ENCODE data around the gene ASB5.
"Not testable (repeated sequence)": the region's sequence is repeated elsewhere in the genome, so short reads cannot be mapped to it uniquely, and the experiment has no call there.

Gene ASB5

DNA sequence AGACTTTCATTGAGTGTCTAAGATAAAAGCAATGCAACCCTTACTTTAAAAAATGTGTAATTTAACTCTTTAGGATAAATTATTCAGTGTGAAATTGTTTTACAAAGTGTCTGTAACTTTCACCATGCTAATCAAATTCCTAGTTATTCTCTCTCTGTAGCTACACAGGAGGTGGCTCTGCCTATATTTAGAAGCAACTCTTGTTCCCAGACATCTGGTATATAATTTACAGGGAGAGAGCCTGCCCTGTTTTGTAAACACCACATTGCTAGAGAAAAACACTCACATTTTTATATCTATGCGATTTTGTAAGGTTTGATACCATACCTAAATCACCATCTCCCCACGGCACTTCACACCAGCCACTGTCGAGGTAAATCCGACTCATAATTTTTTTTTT, 38.2 kb downstream of the ASB5 start:
- no peak for DNase-seq (ENCODE audit: extremely low spot score, insufficient read length, low read depth)
- FAIRE-seq: no peak

- FAIRE-seq (no peak), DNase-seq (ENCODE audit: extremely low spot score, insufficient read length, low read depth) (no peak)
These were observed 39.4 kb downstream of the ASB5 start for GRCh38 chr4:176229645-176230044.

GRCh38 chr4:176226736-176227135, 42.3 kb downstream of the ASB5 start:
- no peak for FAIRE-seq
- no peak for DNase-seq (ENCODE audit: extremely low spot score, insufficient read length, low read depth)

- no peak for FAIRE-seq
- DNase-seq (ENCODE audit: extremely low spot score, insufficient read length, low read depth): no peak
These were observed 45.5 kb downstream of the ASB5 start for GRCh38 chr4:176223561-176223960.

DNA sequence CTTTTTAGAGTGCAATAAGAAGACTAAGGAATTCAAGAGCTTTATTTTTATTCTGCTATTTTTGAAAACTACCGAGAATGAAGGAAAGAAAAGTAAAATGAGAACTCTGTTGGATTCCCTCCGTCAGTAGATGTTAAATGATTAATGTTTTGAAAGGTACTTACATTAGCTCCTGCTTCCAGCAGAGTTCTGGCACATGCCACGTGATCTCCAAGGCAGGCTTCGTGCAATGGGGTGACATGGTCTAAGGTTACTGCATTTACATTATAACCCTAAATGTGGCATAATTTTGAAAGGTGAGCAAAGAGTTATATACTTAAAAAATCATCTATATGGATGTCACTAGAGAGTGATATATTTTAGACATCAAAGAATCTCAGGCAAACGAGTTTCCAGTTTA, 46.9 kb downstream of the ASB5 start:
- DNase-seq (ENCODE audit: extremely low spot score, insufficient read length, low read depth): no peak
- FAIRE-seq: no peak

GRCh38 chr4:176217510-176217909, 51.5 kb downstream of the ASB5 start:
- no peak for FAIRE-seq
- no peak for DNase-seq (ENCODE audit: extremely low spot score, insufficient read length, low read depth)

DNA sequence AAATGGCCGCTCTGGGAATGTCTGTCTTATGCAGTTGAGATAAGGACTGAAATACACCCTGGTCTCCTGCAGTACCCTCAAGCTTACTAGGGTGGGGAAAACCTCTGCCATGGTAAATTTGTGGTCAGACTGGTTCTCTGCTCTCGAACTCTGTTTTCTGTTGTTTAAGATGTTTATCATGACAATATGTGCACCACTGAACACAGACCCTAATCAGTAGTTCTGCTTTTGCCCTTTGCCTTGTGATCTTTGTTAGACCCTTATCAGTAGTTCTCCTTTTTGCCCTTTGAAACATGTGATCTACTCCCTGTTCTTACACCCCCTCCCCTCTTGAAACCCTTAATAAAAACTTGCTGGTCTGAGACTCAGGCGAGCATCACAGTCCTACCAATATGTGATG, 56.7 kb downstream of the ASB5 start:
- not testable (repeated sequence) for FAIRE-seq; DNase-seq (ENCODE audit: extremely low spot score, insufficient read length, low read depth)

- FAIRE-seq (no peak), DNase-seq (ENCODE audit: extremely low spot score, insufficient read length, low read depth) (no peak)
These were observed 58.3 kb downstream of the ASB5 start for GRCh38 chr4:176210579-176211296.

DNA sequence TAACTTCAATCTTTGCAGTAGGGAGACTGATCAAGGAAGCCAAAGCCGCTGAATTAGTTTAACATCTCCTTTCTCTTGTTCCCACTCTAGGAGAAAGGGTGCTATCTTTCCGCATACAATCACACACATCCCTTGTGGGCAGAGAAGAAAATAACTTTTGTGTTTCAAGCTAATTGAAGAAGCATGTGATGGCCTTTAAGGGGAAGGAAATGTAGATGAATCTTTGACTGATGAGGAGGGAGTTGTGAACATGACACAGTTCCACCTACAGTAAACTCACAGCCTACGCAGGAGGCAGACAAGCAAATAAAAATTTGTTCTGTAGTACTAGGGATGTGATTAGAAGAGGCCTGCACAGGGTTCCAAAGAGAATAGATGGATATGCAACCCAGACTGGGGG, 58.9 kb downstream of the ASB5 start:
- FAIRE-seq (no peak), DNase-seq (ENCODE audit: extremely low spot score, insufficient read length, low read depth) (no peak)

GRCh38 chr4:176209535-176209934, 59.5 kb downstream of the ASB5 start:
- DNase-seq (ENCODE audit: extremely low spot score, insufficient read length, low read depth) (no peak), FAIRE-seq (no peak)

DNA sequence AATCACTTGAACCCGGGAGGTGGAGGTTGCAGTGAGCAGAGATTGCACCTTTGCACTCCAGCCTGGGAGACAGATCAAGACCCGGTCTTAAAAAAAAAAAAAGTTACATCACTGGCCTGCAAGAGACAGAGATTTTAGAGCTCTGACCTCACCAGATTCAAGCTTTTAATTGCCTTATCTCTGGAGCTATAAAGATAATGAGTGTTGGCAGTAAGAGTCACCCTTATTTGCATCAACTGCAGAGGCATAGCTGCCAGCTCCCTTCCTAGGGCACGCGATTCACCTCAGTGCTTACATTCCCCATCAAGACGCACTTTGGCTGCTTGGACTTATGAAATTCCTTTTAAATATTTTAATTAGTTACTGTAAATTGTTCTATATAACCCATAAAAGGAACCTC, 61.2 kb downstream of the ASB5 start:
- FAIRE-seq (no peak), DNase-seq (ENCODE audit: extremely low spot score, insufficient read length, low read depth) (no peak)

DNA sequence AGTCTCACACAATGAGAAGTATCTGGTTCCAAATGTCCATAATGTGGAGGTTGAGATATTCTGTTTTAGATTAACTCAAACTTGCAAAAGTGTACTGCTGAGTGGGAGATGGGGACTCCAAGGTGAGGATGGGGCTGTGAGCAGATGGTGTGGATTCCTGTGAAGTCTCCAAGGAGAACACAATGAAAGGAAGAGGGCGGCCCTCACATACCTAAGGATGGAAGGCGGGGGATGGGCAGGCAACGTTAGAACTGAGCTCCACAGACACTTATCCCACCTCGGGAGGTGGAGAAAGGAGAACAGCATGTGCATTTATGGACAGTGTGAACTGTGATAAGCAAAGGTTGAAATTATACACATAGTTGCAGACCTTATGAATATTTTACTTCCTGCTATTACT, 63.7 kb downstream of the ASB5 start:
- FAIRE-seq: no peak
- no peak for DNase-seq (ENCODE audit: extremely low spot score, insufficient read length, low read depth)

DNA sequence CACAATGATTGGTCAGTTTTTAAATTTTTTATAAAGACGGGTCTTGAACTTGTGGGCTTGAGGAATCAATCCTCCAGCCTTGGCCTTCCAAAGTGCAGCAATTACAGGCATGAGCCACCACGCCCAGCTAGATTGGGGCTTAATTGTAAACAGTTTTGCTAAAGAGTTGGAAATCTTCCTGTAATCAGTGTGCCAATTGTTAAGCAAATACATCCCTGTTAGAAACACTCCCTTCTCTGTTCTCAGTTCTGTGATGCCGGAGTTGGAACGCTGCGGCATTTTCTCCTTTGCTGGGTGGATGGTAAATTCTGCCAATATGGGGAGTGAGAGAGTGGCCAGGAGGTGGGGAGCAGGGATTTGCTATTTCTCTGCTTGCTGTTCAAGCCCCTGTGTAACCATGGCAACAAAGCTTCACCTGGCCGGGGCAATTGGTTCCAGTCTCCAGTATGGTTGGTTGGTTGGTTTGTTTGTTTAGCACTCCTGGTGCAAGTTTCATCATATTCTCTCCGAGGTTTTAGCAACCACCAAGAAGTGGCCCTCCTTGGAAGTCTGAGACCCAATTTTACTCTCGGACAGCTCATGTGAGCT, 70.6 kb downstream of the ASB5 start:
- no peak for DNase-seq (ENCODE audit: extremely low spot score, insufficient read length, low read depth)
- FAIRE-seq: no peak

DNA sequence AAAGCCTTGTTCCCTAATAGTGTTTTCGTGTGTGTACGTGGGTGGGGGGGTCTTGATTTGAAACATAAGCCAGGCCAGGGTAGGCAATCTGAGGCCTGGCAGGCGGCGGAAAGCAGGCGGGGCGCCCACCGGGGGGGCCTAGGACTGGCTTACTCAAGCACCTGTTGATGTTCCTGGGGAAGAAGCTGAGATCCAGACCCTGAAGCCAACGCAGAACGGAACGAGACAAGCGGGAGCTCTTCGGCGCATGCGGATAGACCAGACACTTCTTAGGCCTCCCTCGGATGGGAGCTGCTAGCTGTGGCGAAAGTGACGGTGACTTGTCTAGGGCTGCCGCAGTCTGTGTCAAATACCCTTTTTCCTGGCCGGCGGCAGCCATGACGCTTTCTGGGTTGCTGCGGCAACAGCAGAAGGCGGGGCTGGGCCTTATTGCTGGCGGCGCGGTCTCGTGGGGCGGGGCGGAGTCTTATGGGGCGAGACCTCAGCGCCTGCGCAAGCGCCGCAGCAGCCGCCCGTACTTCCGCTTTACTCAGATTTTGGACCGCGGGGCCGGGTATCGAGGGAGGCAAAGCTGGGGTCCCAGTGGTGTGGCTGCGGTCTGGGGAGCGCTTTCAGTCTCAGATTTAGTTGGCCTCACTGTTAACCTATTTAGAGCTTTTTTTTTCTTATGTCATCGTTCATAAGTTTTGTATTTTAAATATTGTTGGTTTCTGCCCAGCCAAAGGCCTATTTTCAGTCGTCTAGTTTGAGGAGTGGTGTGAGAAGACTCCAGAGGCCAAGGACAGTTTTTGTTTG, 73.6 kb downstream of the ASB5 start, which contains the start of gene SPATA4:
Gene SPATA4 (minus strand): TSS at position 402 of the 795 bp plus-strand sequence. CDS start 23 bp downstream, at position 379.
- FAIRE-seq (peak; percentile 94), DNase-seq (ENCODE audit: extremely low spot score, insufficient read length, low read depth) (peak; percentile 92)

DNA sequence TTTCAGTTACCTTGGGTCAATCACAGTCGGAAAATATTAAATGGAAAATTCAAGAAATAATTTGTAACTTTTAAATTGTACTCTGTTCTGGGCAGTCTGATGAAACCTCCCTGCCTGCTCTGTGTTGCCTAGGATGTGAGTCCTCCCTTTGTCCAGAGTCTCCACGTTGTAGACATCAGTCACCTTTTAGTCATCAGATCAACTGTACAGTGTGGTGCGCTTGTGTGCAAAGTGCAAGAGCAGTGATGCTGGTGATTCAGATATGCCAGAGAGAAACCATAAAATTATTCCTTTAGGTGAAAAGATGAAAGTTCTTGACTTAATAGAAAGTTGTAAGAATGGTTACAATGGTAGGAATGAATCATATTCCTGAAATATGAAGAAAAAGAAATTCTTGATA, 75.1 kb downstream of the ASB5 start:
- DNase-seq (ENCODE audit: extremely low spot score, insufficient read length, low read depth): no peak
- FAIRE-seq: no peak

DNA sequence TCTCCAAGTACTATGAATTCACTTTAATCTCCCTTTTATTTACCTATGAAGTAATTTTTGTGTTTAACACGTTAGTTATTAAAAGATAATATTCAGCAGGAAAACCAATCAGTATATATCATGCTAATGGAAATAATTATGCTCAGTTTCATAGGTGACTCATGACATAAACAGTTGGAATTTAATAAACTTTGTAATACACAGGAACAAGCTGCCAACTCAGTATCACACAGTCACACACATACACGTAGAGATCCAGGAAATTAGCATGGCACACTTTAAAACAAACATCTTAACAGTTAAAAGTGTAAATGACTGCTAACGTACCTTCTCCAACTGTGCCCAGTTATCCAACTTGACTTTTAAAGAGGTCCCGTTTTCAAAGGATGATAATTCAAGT, 75.9 kb downstream of the ASB5 start:
- no peak for FAIRE-seq

GRCh38 chr4:176191974-176192373, 77.0 kb downstream of the ASB5 start:
- FAIRE-seq (no peak), DNase-seq (ENCODE audit: extremely low spot score, insufficient read length, low read depth) (no peak)

More for the DNA sequence above, 75.9 kb downstream of the ASB5 start:
- DNase-seq (ENCODE audit: extremely low spot score, insufficient read length, low read depth): no peak

GRCh38 chr4:176189891-176190795, 78.9 kb downstream of the ASB5 start:
- FAIRE-seq: no peak

DNA sequence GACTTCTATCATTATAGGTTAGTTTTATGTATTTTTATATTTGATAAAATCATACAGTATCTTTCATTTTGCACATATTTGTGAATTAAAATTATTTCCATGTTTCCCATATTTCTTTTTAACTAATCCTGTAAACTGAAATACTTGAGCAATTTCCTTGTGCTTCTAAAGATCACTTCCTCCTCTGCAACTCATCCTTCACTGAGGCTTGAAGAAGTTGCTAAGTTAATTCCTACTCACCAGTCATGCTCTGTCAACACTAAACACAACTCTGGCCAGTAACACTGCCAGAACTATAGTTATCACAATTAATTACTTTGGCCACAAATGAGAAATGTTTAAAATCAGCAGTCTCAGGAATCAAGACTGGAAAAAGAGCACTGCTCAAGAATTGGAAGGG, 80.4 kb downstream of the ASB5 start:
- FAIRE-seq: no peak

More at GRCh38 chr4:176189891-176190795, 78.9 kb downstream of the ASB5 start:
- no peak for DNase-seq (ENCODE audit: extremely low spot score, insufficient read length, low read depth)

GRCh38 chr4:176187624-176188023, 81.4 kb downstream of the ASB5 start:
- FAIRE-seq: no peak

More for the DNA sequence above, 80.4 kb downstream of the ASB5 start:
- no peak for DNase-seq (ENCODE audit: extremely low spot score, insufficient read length, low read depth)

More at GRCh38 chr4:176187624-176188023, 81.4 kb downstream of the ASB5 start:
- DNase-seq (ENCODE audit: extremely low spot score, insufficient read length, low read depth): no peak
